HepG2 (cell line): ENCODE data around the gene GDF11.

ENCODE experiments used
- CTCF ChIP-seq: sonication (generic); formaldehyde crosslinking; IDR thresholded peaks from 2 replicates; pipeline ENCODE4 v1.5.0; 2020; ENCODE audit warnings: mild to moderate bottlenecking, missing genetic modification reagents, moderate library complexity
- GPN1 ChIP-seq: sonication (generic); formaldehyde crosslinking; IDR thresholded peaks from 2 replicates; pipeline ENCODE4 v1.5.1; 2020; ENCODE audit warnings: missing genetic modification reagents, borderline replicate concordance
- GZF1 ChIP-seq: sonication (generic); formaldehyde crosslinking; IDR thresholded peaks from 2 replicates; pipeline ENCODE4 v1.5.1; 2020; ENCODE audit warnings: mild to moderate bottlenecking, missing genetic modification reagents
- PBX2 ChIP-seq: IDR thresholded peaks from 2 replicates; pipeline ENCODE4 v1.6.1; 2016; ENCODE audit warnings: control low read depth
- PBX3 ChIP-seq: sonication (generic); formaldehyde crosslinking; IDR thresholded peaks from 2 replicates; pipeline ENCODE4 v1.8.1; 2023; ENCODE audit warnings: missing genetic modification reagents, inconsistent platforms, borderline replicate concordance
- SMAD9 ChIP-seq: sonication (generic); formaldehyde crosslinking; IDR thresholded peaks from 2 replicates; pipeline ENCODE4 v1.5.1; 2020; ENCODE audit warnings: mild to moderate bottlenecking, missing genetic modification reagents
- SRSF1 ChIP-seq: fragments of 200-400 bp; formaldehyde crosslinking; optimal IDR thresholded peaks from 2 replicates; pipeline ENCODE3; 2017; ENCODE audit warnings: mild to moderate bottlenecking, low read depth, low read length, moderate library complexity
- TAF1 ChIP-seq: sonication (generic); formaldehyde crosslinking; IDR thresholded peaks from 2 replicates; pipeline ENCODE4 v1.4.0; 2020; ENCODE audit warnings: missing genetic modification reagents
- TCF7L2 ChIP-seq: IDR thresholded peaks from 2 replicates; pipeline ENCODE4 v1.6.1; 2011; ENCODE audit warnings: mild to moderate bottlenecking, low read depth, low read length, moderate library complexity
- ZNF232 ChIP-seq: sonication (generic); formaldehyde crosslinking; IDR thresholded peaks from 2 replicates; pipeline ENCODE4 v1.4.0; 2020; ENCODE audit warnings: missing genetic modification reagents, borderline replicate concordance
- ZNF607 ChIP-seq: sonication (generic); formaldehyde crosslinking; IDR thresholded peaks from 2 replicates; pipeline ENCODE4 v1.5.1; 2020; ENCODE audit warnings: missing genetic modification reagents, mild to moderate bottlenecking, borderline replicate concordance
- TF ChIP-seq, protein P1 (sequence below): sonication (generic); formaldehyde crosslinking; IDR thresholded peaks from 2 replicates; pipeline ENCODE4 v1.5.0; 2020; ENCODE audit warnings: missing genetic modification reagents
- TF ChIP-seq, protein P2 (sequence below): sonication (generic); formaldehyde crosslinking; IDR thresholded peaks from 2 replicates; pipeline ENCODE4 v1.4.0; 2020; ENCODE audit warnings: low read depth, mild to moderate bottlenecking, missing genetic modification reagents
- TF ChIP-seq, protein P3 (sequence below): sonication (generic); formaldehyde crosslinking; IDR thresholded peaks from 2 replicates; pipeline ENCODE4 v1.5.1; 2020; ENCODE audit warnings: missing genetic modification reagents, mild to moderate bottlenecking, borderline replicate concordance

GRCh38 chr12:55703288-55703687, 39.6 kb upstream of the GDF11 start:
- TF ChIP-seq, protein P1, sequence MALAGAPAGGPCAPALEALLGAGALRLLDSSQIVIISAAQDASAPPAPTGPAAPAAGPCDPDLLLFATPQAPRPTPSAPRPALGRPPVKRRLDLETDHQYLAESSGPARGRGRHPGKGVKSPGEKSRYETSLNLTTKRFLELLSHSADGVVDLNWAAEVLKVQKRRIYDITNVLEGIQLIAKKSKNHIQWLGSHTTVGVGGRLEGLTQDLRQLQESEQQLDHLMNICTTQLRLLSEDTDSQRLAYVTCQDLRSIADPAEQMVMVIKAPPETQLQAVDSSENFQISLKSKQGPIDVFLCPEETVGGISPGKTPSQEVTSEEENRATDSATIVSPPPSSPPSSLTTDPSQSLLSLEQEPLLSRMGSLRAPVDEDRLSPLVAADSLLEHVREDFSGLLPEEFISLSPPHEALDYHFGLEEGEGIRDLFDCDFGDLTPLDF (CRISPR knock-in tag), result no peak
- no peak for TF ChIP-seq GPN1 (CRISPR knock-in tag)
- no peak for TF ChIP-seq TAF1
- no peak for TF ChIP-seq SRSF1
- no peak for TF ChIP-seq PBX3
- no peak for TF ChIP-seq TCF7L2
- TF ChIP-seq, protein P2, sequence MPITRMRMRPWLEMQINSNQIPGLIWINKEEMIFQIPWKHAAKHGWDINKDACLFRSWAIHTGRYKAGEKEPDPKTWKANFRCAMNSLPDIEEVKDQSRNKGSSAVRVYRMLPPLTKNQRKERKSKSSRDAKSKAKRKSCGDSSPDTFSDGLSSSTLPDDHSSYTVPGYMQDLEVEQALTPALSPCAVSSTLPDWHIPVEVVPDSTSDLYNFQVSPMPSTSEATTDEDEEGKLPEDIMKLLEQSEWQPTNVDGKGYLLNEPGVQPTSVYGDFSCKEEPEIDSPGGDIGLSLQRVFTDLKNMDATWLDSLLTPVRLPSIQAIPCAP (CRISPR knock-in tag), result no peak
- no peak for TF ChIP-seq PBX2
- no peak for TF ChIP-seq ZNF607 (CRISPR knock-in tag)
- TF ChIP-seq GZF1 (CRISPR knock-in tag), result no peak
- no peak for TF ChIP-seq SMAD9 (CRISPR knock-in tag)
- TF ChIP-seq CTCF (CRISPR knock-in tag), result no peak
- no peak for TF ChIP-seq ZNF232 (CRISPR knock-in tag)
- TF ChIP-seq, protein P3, sequence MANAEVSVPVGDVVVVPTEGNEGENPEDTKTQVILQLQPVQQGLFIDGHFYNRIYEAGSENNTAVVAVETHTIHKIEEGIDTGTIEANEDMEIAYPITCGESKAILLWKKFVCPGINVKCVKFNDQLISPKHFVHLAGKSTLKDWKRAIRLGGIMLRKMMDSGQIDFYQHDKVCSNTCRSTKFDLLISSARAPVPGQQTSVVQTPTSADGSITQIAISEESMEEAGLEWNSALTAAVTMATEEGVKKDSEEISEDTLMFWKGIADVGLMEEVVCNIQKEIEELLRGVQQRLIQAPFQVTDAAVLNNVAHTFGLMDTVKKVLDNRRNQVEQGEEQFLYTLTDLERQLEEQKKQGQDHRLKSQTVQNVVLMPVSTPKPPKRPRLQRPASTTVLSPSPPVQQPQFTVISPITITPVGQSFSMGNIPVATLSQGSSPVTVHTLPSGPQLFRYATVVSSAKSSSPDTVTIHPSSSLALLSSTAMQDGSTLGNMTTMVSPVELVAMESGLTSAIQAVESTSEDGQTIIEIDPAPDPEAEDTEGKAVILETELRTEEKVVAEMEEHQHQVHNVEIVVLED, result no peak
